Measurements from ENCODE around the gene TLNRD1.

TLNRD1 gene

GRCh38 chr15:81016489-81017068, 15.9 kb downstream of the TLNRD1 start:
- peaks cover 0 to 3% of the 10 kb centered on the region in 2 donors for H3K4me1 ChIP-seq (ENCODE audit: control insufficient read depth in 1 of 2, insufficient read depth in 2 of 2, low read length in 2 of 2)
- H3K27ac ChIP-seq (ENCODE audit: low read length), result peak overlapping the region; percentile 4
- H3K4me3 ChIP-seq (ENCODE audit: low read depth in 1 of 2, low read length in 2 of 2), result no peak overlapping the region
- H3K36me3 ChIP-seq (ENCODE audit: control insufficient read depth in 1 of 2, insufficient read depth in 2 of 2, low read length in 2 of 2), result no peaks in the 10 kb centered on the region
- no peaks in the 10 kb centered on the region for H3K27me3 ChIP-seq (ENCODE audit: low read depth, low read length)
- no peaks in the 10 kb centered on the region for H3K9me3 ChIP-seq (ENCODE audit: control insufficient read depth in 1 of 2, low read length in 2 of 2)

GRCh38 chr15:81018197-81018596, 17.5 kb downstream of the TLNRD1 start:
- H3K4me3 ChIP-seq (ENCODE audit: low read depth in 1 of 2, low read length in 2 of 2), result no peak overlapping the region
- no peaks in the 10 kb centered on the region for H3K36me3 ChIP-seq (ENCODE audit: control insufficient read depth in 1 of 2, insufficient read depth in 2 of 2, low read length in 2 of 2)
- H3K4me1 ChIP-seq (ENCODE audit: control insufficient read depth in 1 of 2, insufficient read depth in 2 of 2, low read length in 2 of 2), result peaks cover 0 to 3% of the 10 kb centered on the region in 2 donors
- no peaks in the 10 kb centered on the region for H3K27me3 ChIP-seq (ENCODE audit: low read depth, low read length)
- no peaks in the 10 kb centered on the region for H3K9me3 ChIP-seq (ENCODE audit: control insufficient read depth in 1 of 2, low read length in 2 of 2)
- H3K27ac ChIP-seq (ENCODE audit: low read length), result no peak overlapping the region

GRCh38 chr15:81021321-81021720, 20.6 kb downstream of the TLNRD1 start:
- Histone ChIP-seq H3K27me3 (ENCODE audit: low read depth, low read length) (no peaks in the 10 kb centered on the region), H3K9me3 (ENCODE audit: control insufficient read depth in 1 of 2, low read length in 2 of 2) (no peaks in the 10 kb centered on the region), H3K4me1 (ENCODE audit: control insufficient read depth in 1 of 2, insufficient read depth in 2 of 2, low read length in 2 of 2) (no peaks in the 10 kb centered on the region), H3K36me3 (ENCODE audit: control insufficient read depth in 1 of 2, insufficient read depth in 2 of 2, low read length in 2 of 2) (no peaks in the 10 kb centered on the region), H3K4me3 (ENCODE audit: low read depth in 1 of 2, low read length in 2 of 2) (no peak overlapping the region), H3K27ac (ENCODE audit: low read length) (no peak overlapping the region)

- Histone ChIP-seq H3K27ac (ENCODE audit: low read length) (peak overlapping the region; percentile 81), H3K36me3 (ENCODE audit: control insufficient read depth in 1 of 2, insufficient read depth in 2 of 2, low read length in 2 of 2) (no peaks in the 10 kb centered on the region), H3K4me3 (ENCODE audit: low read depth in 1 of 2, low read length in 2 of 2) (no peak overlapping the region), H3K9me3 (ENCODE audit: control insufficient read depth in 1 of 2, low read length in 2 of 2) (no peaks in the 10 kb centered on the region), H3K4me1 (ENCODE audit: control insufficient read depth in 1 of 2, insufficient read depth in 2 of 2, low read length in 2 of 2) (no peaks in the 10 kb centered on the region), H3K27me3 (ENCODE audit: low read depth, low read length) (no peaks in the 10 kb centered on the region)
Measured at GRCh38 chr15:81023483-81024264, 23.0 kb downstream of the TLNRD1 start.

GRCh38 chr15:81024265-81024872, 23.6 kb downstream of the TLNRD1 start:
- peak overlapping the region; percentile 81 for H3K27ac ChIP-seq (ENCODE audit: low read length)
- no peak overlapping the region for H3K4me3 ChIP-seq (ENCODE audit: low read depth in 1 of 2, low read length in 2 of 2)
- H3K36me3 ChIP-seq (ENCODE audit: control insufficient read depth in 1 of 2, insufficient read depth in 2 of 2, low read length in 2 of 2), result no peaks in the 10 kb centered on the region
- H3K4me1 ChIP-seq (ENCODE audit: control insufficient read depth in 1 of 2, insufficient read depth in 2 of 2, low read length in 2 of 2), result no peaks in the 10 kb centered on the region
- H3K9me3 ChIP-seq (ENCODE audit: control insufficient read depth in 1 of 2, low read length in 2 of 2), result no peaks in the 10 kb centered on the region
- H3K27me3 ChIP-seq (ENCODE audit: low read depth, low read length), result no peaks in the 10 kb centered on the region

- Histone ChIP-seq H3K9me3 (ENCODE audit: control insufficient read depth in 1 of 2, low read length in 2 of 2) (no peaks in the 10 kb centered on the region), H3K27me3 (ENCODE audit: low read depth, low read length) (no peaks in the 10 kb centered on the region), H3K4me1 (ENCODE audit: control insufficient read depth in 1 of 2, insufficient read depth in 2 of 2, low read length in 2 of 2) (no peaks in the 10 kb centered on the region), H3K36me3 (ENCODE audit: control insufficient read depth in 1 of 2, insufficient read depth in 2 of 2, low read length in 2 of 2) (no peaks in the 10 kb centered on the region), H3K27ac (ENCODE audit: low read length) (peak overlapping the region; percentile 81), H3K4me3 (ENCODE audit: low read depth in 1 of 2, low read length in 2 of 2) (no peak overlapping the region)
Measured at GRCh38 chr15:81024936-81025335, 24.2 kb downstream of the TLNRD1 start.

- Histone ChIP-seq H3K36me3 (ENCODE audit: control insufficient read depth in 1 of 2, insufficient read depth in 2 of 2, low read length in 2 of 2) (no peaks in the 10 kb centered on the region), H3K27me3 (ENCODE audit: low read depth, low read length) (no peaks in the 10 kb centered on the region), H3K9me3 (ENCODE audit: control insufficient read depth in 1 of 2, low read length in 2 of 2) (no peaks in the 10 kb centered on the region), H3K27ac (ENCODE audit: low read length) (no peak overlapping the region), H3K4me1 (ENCODE audit: control insufficient read depth in 1 of 2, insufficient read depth in 2 of 2, low read length in 2 of 2) (no peaks in the 10 kb centered on the region), H3K4me3 (ENCODE audit: low read depth in 1 of 2, low read length in 2 of 2) (no peak overlapping the region)
Measured at GRCh38 chr15:81025721-81026370, 25.1 kb downstream of the TLNRD1 start.

GRCh38 chr15:81026836-81027599, 26.3 kb downstream of the TLNRD1 start:
- Histone ChIP-seq H3K4me3 (ENCODE audit: low read depth in 1 of 2, low read length in 2 of 2) (no peak overlapping the region), H3K27ac (ENCODE audit: low read length) (no peak overlapping the region), H3K36me3 (ENCODE audit: control insufficient read depth in 1 of 2, insufficient read depth in 2 of 2, low read length in 2 of 2) (no peaks in the 10 kb centered on the region), H3K4me1 (ENCODE audit: control insufficient read depth in 1 of 2, insufficient read depth in 2 of 2, low read length in 2 of 2) (no peaks in the 10 kb centered on the region), H3K9me3 (ENCODE audit: control insufficient read depth in 1 of 2, low read length in 2 of 2) (no peaks in the 10 kb centered on the region), H3K27me3 (ENCODE audit: low read depth, low read length) (no peaks in the 10 kb centered on the region)

GRCh38 chr15:81029414-81030300, 28.9 kb downstream of the TLNRD1 start:
- peak overlapping the region; percentile 15 for H3K27ac ChIP-seq (ENCODE audit: low read length)
- H3K9me3 ChIP-seq (ENCODE audit: control insufficient read depth in 1 of 2, low read length in 2 of 2), result no peaks in the 10 kb centered on the region
- H3K27me3 ChIP-seq (ENCODE audit: low read depth, low read length), result no peaks in the 10 kb centered on the region
- no peak overlapping the region for H3K4me3 ChIP-seq (ENCODE audit: low read depth in 1 of 2, low read length in 2 of 2)
- H3K36me3 ChIP-seq (ENCODE audit: control insufficient read depth in 1 of 2, insufficient read depth in 2 of 2, low read length in 2 of 2), result no peaks in the 10 kb centered on the region
- peaks cover 0 to 11% of the 10 kb centered on the region in 2 donors for H3K4me1 ChIP-seq (ENCODE audit: control insufficient read depth in 1 of 2, insufficient read depth in 2 of 2, low read length in 2 of 2)

- Histone ChIP-seq H3K27me3 (ENCODE audit: low read depth, low read length) (no peaks in the 10 kb centered on the region), H3K27ac (ENCODE audit: low read length) (peak overlapping the region; percentile 15), H3K4me1 (ENCODE audit: control insufficient read depth in 1 of 2, insufficient read depth in 2 of 2, low read length in 2 of 2) (peaks cover 0 to 11% of the 10 kb centered on the region in 2 donors), H3K36me3 (ENCODE audit: control insufficient read depth in 1 of 2, insufficient read depth in 2 of 2, low read length in 2 of 2) (no peaks in the 10 kb centered on the region), H3K4me3 (ENCODE audit: low read depth in 1 of 2, low read length in 2 of 2) (no peak overlapping the region), H3K9me3 (ENCODE audit: control insufficient read depth in 1 of 2, low read length in 2 of 2) (no peaks in the 10 kb centered on the region)
Measured at GRCh38 chr15:81030301-81030750, 29.6 kb downstream of the TLNRD1 start.
